ENCODE results near the gene NDRG3. TPM values are rescaled to one million over a fixed set of nuclear protein-coding genes. Genes with fewer than 3 reads are reported as not detected.

Gene NDRG3
- polyA plus RNA-seq, 1 donor from 2014 or later, result 61.0 TPM

DNA sequence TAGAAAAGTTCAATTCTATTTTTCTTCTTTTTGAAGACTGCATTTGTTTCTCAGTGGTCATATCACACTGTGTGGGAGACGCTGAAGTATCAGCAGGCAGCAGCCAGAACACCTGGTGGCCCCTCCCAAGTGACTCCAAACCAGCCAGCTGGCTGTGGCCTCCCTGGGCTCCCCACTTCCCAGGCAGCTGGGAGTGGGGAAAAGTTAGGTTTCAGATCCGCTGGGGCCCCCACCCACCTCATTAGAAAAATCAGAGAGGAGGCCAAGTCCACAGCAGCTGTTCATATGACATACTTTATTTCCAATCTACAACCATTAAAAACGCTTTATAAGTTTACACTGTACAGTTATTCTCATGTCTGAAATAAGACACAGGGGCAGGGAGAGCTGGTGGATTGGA, 31.3 kb upstream of the NDRG3 start:
- Histone ChIP-seq H3K27me3 (ENCODE audit: insufficient read depth, low read depth, low read length) (no peaks in the 10 kb centered on the region), H3F3A (ENCODE audit: insufficient read depth, low read length, poor library complexity, severe bottlenecking) (no peaks in the 10 kb centered on the region), H3K9ac (ENCODE audit: low read length) (no peak overlapping the region), H3K9me3 (ENCODE audit: low read length) (no peaks in the 10 kb centered on the region), H3K4me2 (ENCODE audit: low read length) (no peak overlapping the region), H3K36me3 (ENCODE audit: insufficient read depth, low read length) (no peaks in the 10 kb centered on the region), H3K79me2 (replicated peaks; ENCODE audit: insufficient read depth, low read length) (no peaks in the 10 kb centered on the region), H3K9me2 (ENCODE audit: insufficient read depth, low read length) (no peaks in the 10 kb centered on the region), H4K20me1 (ENCODE audit: insufficient read depth) (no peaks in the 10 kb centered on the region), H3K27ac (ENCODE audit: low read length) (no peak overlapping the region), H2AFZ (ENCODE audit: low read depth, low read length) (no peak overlapping the region), H3K4me3 (ENCODE audit: low read length) (no peak overlapping the region)
- TF ChIP-seq CTCF (IDR thresholded peaks at IDR 0.05; ENCODE audit: poor library complexity, severe bottlenecking) (no peak), MXI1 (conservative IDR thresholded peaks at IDR 0.05; ENCODE audit: poor library complexity, severe bottlenecking) (no peak), POLR2AphosphoS5 (IDR thresholded peaks at IDR 0.05) (no peak), RAD21 (conservative IDR thresholded peaks at IDR 0.05) (no peak), TAF1 (IDR thresholded peaks at IDR 0.05; ENCODE audit: low read depth) (no peak), EZH2 (IDR thresholded peaks at IDR 0.05; ENCODE audit: borderline replicate concordance, insufficient read depth, low read length, poor library complexity, severe bottlenecking) (no peak)
- TF ChIP-seq, protein P1, sequence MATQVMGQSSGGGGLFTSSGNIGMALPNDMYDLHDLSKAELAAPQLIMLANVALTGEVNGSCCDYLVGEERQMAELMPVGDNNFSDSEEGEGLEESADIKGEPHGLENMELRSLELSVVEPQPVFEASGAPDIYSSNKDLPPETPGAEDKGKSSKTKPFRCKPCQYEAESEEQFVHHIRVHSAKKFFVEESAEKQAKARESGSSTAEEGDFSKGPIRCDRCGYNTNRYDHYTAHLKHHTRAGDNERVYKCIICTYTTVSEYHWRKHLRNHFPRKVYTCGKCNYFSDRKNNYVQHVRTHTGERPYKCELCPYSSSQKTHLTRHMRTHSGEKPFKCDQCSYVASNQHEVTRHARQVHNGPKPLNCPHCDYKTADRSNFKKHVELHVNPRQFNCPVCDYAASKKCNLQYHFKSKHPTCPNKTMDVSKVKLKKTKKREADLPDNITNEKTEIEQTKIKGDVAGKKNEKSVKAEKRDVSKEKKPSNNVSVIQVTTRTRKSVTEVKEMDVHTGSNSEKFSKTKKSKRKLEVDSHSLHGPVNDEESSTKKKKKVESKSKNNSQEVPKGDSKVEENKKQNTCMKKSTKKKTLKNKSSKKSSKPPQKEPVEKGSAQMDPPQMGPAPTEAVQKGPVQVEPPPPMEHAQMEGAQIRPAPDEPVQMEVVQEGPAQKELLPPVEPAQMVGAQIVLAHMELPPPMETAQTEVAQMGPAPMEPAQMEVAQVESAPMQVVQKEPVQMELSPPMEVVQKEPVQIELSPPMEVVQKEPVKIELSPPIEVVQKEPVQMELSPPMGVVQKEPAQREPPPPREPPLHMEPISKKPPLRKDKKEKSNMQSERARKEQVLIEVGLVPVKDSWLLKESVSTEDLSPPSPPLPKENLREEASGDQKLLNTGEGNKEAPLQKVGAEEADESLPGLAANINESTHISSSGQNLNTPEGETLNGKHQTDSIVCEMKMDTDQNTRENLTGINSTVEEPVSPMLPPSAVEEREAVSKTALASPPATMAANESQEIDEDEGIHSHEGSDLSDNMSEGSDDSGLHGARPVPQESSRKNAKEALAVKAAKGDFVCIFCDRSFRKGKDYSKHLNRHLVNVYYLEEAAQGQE (IDR thresholded peaks at IDR 0.05; ENCODE audit: borderline replicate concordance), result no peak

GRCh38 chr20:36775826-36776225, 29.9 kb upstream of the NDRG3 start:
- Histone ChIP-seq H3K9me3 (ENCODE audit: low read length) (no peaks in the 10 kb centered on the region), H3K4me3 (ENCODE audit: low read length) (no peak overlapping the region), H3K4me2 (ENCODE audit: low read length) (no peak overlapping the region), H3F3A (ENCODE audit: insufficient read depth, low read length, poor library complexity, severe bottlenecking) (no peaks in the 10 kb centered on the region), H3K9me2 (ENCODE audit: insufficient read depth, low read length) (no peaks in the 10 kb centered on the region), H2AFZ (ENCODE audit: low read depth, low read length) (no peak overlapping the region), H3K79me2 (replicated peaks; ENCODE audit: insufficient read depth, low read length) (no peaks in the 10 kb centered on the region), H3K27me3 (ENCODE audit: insufficient read depth, low read depth, low read length) (no peaks in the 10 kb centered on the region), H3K36me3 (ENCODE audit: insufficient read depth, low read length) (no peaks in the 10 kb centered on the region), H3K9ac (ENCODE audit: low read length) (no peak overlapping the region), H4K20me1 (ENCODE audit: insufficient read depth) (no peaks in the 10 kb centered on the region), H3K27ac (ENCODE audit: low read length) (no peak overlapping the region)
- TF ChIP-seq SMC3 (conservative IDR thresholded peaks at IDR 0.05; ENCODE audit: poor library complexity) (no peak), MXI1 (conservative IDR thresholded peaks at IDR 0.05; ENCODE audit: poor library complexity, severe bottlenecking) (no peak), POLR2AphosphoS5 (IDR thresholded peaks at IDR 0.05) (no peak), CTCF (IDR thresholded peaks at IDR 0.05; ENCODE audit: poor library complexity, severe bottlenecking) (no peak), TAF1 (IDR thresholded peaks at IDR 0.05; ENCODE audit: low read depth) (no peak), EZH2 (IDR thresholded peaks at IDR 0.05; ENCODE audit: borderline replicate concordance, insufficient read depth, low read length, poor library complexity, severe bottlenecking) (no peak), EP300 (conservative IDR thresholded peaks at IDR 0.05; ENCODE audit: poor library complexity, severe bottlenecking) (no peak), RAD21 (conservative IDR thresholded peaks at IDR 0.05) (no peak)
- TF ChIP-seq, protein P1 (IDR thresholded peaks at IDR 0.05; ENCODE audit: borderline replicate concordance), result no peak
